Measurements from ENCODE around the gene CPSF6. TPM values are rescaled to one million over a fixed set of nuclear protein-coding genes. Genes with fewer than 3 reads are reported as not detected.
"Not testable (repeated sequence)": the region's sequence is repeated elsewhere in the genome, so short reads cannot be mapped to it uniquely, and the experiment has no call there.

CPSF6 gene
- polyA plus RNA-seq, 4 donors, result 85.3 to 115 (median 109) TPM

GRCh38 chr12:69254862-69255261 lies 15.5 kb downstream of the CPSF6 start:
- no peak for DNase-seq (ENCODE audit: low read depth in 4 of 4, low spot score in 3 of 4)

DNA sequence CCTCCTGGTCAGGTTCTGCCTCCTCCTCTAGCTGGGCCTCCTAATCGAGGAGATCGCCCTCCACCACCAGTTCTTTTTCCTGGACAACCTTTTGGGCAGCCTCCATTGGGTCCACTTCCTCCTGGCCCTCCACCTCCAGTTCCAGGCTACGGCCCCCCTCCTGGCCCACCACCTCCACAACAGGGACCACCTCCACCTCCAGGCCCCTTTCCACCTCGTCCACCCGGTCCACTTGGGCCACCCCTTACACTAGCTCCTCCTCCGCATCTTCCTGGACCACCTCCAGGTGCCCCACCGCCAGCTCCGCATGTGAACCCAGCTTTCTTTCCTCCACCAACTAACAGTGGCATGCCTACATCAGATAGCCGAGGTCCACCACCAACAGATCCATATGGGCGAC lies 19.3 kb downstream of the CPSF6 start:
- DNase-seq (ENCODE audit: low read depth in 4 of 4, low spot score in 3 of 4), result no peak

DNA sequence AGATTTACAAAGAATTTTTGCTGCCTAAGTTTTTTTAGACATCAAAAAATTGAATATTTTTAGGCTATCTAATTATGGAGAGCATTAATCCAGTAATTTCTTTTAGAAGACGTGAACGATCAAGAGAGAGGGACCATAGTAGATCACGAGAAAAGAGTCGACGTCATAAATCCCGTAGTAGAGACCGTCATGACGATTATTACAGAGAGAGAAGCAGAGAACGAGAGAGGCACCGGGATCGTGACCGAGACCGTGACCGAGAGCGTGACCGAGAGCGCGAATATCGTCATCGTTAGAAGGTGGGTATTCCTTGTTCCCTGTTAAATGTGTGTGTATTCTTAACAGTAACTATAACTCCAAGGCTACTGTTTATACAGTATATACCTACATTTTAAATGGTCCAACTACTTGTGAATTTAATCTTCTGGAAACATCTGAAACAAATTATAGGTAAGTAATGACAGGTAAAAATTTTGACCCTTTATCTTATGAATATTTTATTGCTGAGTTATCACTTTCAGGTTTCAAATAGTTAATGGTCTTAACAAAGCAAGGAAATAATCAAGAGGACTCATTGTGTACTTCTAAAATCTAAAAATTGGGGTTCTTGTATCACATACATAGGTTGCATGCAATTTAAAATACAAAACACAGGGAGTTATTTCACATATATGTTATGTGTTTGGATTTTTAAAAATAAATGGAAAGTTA lies 23.1 kb downstream of the CPSF6 start:
- no peak for DNase-seq (ENCODE audit: low read depth in 4 of 4, low spot score in 3 of 4)

DNA sequence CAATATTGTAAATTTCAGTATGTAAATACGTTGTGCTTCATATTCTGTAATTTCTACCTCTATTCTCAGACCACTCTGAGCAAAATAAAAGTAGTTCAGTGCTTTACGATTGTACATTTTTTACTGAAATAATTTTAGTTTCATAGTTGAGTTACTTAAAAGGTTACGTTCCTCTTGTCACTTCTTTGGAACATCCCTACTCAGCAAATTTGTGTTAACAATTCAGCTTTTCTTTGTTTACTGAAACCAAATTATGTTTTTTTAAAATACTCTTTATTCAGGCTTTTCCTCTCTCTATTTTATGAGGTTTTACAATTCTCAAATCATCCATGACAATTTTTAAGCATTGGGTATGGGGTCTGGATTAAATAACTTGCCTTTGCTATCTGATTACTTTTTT lies 25.8 kb downstream of the CPSF6 start:
- DNase-seq (ENCODE audit: low read depth in 4 of 4, low spot score in 3 of 4), result no peak

- not testable (repeated sequence) for DNase-seq (ENCODE audit: low read depth in 4 of 4, low spot score in 3 of 4)
Measured at GRCh38 chr12:69265633-69266032, 26.3 kb downstream of the CPSF6 start.

DNA sequence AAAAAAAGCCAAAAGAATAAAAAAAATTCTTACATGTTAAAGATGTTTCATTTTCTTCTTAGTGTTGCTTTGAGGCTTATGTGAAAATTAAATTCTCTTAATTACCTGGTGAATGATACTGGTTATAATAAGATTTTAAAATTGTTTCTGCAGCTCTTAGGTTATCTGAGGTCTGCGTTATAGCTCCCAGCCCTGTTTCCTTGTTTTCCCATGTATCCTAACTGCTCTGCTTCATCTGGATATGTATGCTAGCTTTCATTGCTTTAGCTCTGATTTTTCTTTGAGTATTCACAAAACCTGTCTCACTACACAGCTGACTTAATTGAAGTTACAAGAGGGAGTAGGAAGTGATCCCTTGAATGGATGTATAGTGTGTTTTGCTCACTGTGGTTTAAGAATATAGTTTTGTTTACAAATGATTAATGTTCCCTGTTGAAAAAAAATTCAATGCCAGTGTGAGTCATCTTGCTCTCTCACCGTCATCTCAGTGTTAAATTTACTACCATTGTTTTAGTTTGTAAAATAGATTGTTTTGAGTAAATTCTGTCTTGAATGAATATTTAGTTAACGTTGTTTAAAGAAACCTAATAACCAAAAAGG lies 26.8 kb downstream of the CPSF6 start:
- no peak for DNase-seq (ENCODE audit: low read depth in 4 of 4, low spot score in 3 of 4)

- no peak for DNase-seq (ENCODE audit: low read depth in 4 of 4, low spot score in 3 of 4)
Measured at GRCh38 chr12:69269736-69270135, 30.4 kb downstream of the CPSF6 start.

GRCh38 chr12:69272511-69272910 lies 33.1 kb downstream of the CPSF6 start:
- DNase-seq (ENCODE audit: low read depth in 4 of 4, low spot score in 3 of 4), result no peak

DNA sequence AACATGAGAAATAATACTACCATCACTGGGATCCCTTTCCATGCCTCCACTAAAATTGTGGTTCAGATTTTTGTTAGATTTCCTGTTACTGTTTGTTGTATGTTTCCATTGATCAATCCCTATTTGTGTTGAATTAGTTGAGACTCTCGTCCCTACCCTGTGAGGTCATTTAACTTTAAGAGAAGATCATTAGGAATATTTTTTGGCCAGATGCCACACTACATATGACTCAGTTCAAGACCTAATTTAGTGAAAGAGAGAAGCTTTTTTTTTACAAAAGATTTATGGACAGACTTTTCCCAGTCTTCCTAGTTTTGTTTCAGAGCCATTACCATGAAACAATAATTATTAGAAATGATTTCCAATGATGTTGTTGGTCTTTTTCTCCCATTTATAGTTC lies 35.5 kb downstream of the CPSF6 start:
- DNase-seq (ENCODE audit: low read depth in 4 of 4, low spot score in 3 of 4), result no peak

DNA sequence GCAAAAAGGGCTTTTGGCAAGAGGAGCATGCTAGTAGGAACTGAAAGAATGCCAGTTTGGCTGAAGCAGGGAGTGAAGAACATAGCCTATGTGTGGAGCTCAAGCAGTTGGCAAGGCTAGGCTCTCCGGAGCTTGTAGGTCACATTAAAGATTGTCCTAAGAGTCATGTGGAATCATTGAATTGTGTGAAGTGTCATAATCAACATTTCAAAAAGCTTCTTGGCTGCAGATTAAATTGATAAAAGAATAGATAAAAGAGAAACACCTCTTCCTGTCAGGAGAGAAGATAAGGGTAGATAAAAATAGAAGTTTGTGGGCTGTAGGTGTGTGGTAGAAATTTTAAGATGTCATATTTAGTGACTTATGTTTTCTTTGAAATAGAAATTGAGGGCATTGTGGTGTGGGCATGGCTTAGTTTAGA lies 36.1 kb downstream of the CPSF6 start:
- no peak for DNase-seq (ENCODE audit: low read depth in 4 of 4, low spot score in 3 of 4)

- no peak for DNase-seq (ENCODE audit: low read depth in 4 of 4, low spot score in 3 of 4)
Measured at GRCh38 chr12:69278814-69279782, 39.7 kb downstream of the CPSF6 start.

DNA sequence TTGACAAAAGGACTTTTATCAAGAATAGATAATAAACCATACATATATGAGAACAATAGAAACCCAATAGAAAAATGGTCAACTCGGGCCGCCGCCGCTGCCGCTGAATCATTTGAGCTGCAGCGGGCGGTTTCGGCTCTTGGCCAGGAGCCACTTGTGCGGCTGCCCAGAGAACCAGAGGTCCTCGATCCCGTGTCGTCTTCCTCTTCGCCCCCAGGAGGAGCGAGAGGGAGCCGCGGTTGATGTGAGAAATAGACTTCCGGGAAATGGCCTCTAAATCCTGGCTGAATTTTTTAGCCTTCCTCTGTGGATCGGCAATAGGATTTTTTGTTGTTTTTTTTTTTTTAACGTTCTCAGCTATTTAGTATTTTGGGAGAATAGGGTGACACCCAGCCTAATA lies 44.8 kb downstream of the CPSF6 start:
- DNase-seq (ENCODE audit: low read depth in 4 of 4, low spot score in 3 of 4), result peak in 3 of 4 donors; percentile 8 to 32 (median 20)

DNA sequence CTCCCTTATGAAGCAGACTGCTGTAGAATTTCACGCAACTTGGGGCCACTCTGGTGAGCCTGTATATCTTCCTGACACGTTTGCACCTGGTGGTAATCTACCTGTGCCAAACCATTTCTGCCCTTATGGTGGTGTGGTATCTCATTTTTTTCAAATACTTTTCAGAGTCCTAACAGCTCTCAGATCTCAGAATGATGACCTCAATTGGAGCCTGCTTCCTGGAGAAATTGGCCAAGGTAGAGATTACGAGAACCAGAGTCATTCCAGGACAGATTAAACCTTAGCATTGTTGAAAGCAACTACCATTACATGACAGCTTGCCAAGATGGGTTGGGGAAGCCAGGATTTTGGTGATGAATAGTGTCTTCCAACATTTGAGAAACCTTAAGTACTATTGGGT lies 48.2 kb downstream of the CPSF6 start:
- DNase-seq (ENCODE audit: low read depth in 4 of 4, low spot score in 3 of 4), result no peak

GRCh38 chr12:69290545-69291277 lies 51.3 kb downstream of the CPSF6 start:
- peak; percentile 35 to 63 (median 51) for DNase-seq (ENCODE audit: low read depth in 4 of 4, low spot score in 3 of 4)

- no peak for DNase-seq (ENCODE audit: low read depth in 4 of 4, low spot score in 3 of 4)
Measured at GRCh38 chr12:69291278-69291593, 51.9 kb downstream of the CPSF6 start.

DNA sequence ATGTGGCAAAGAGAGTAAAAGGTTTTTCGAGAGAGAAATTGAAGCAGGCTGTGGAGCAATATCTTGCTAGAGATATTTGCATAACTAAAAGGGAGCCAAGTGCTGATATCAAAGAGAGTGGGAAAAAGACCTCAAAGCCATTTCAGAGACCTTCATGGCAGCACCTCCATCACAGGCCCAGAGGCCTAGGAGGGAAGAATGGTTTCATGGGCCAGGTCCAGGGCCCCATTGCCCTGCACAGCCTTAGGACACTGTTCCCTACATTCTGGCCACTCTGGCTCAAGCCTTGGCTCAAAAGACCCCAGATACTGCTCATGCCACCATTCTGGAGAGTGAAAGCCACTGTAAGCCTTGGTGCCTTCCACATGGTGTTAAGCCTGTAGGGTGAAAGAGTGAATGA lies 58.8 kb downstream of the CPSF6 start:
- no peak for DNase-seq (ENCODE audit: low read depth in 4 of 4, low spot score in 3 of 4)

GRCh38 chr12:69298947-69299346 lies 59.6 kb downstream of the CPSF6 start:
- DNase-seq (ENCODE audit: low read depth in 4 of 4, low spot score in 3 of 4), result no peak

- no peak for DNase-seq (ENCODE audit: low read depth in 4 of 4, low spot score in 3 of 4)
Measured at GRCh38 chr12:69304284-69304683, 64.9 kb downstream of the CPSF6 start.

GRCh38 chr12:69309461-69309860 lies 70.1 kb downstream of the CPSF6 start:
- no peak for DNase-seq (ENCODE audit: low read depth in 4 of 4, low spot score in 3 of 4)

- no peak for DNase-seq (ENCODE audit: low read depth in 4 of 4, low spot score in 3 of 4)
Measured at GRCh38 chr12:69313209-69313608, 73.8 kb downstream of the CPSF6 start.

- DNase-seq (ENCODE audit: low read depth in 4 of 4, low spot score in 3 of 4), result not testable (repeated sequence)
Measured at GRCh38 chr12:69316784-69317183, 77.4 kb downstream of the CPSF6 start.
